GM12892 (cell line): ENCODE data around the gene NUDT19.
"Not testable (repeated sequence)": the region's sequence is repeated elsewhere in the genome, so short reads cannot be mapped to it uniquely, and the experiment has no call there.

Source experiments
- POLR2A ChIP-seq: IDR thresholded peaks from 2 replicates; pipeline ENCODE4 v1.6.1; 2011; ENCODE audit warnings: low read depth, low read length, control low read depth
- POLR2AphosphoS5 ChIP-seq: IDR thresholded peaks from 2 replicates; pipeline ENCODE4 v1.6.1; 2011; ENCODE audit warnings: low read depth, low read length, control low read depth

DNA sequence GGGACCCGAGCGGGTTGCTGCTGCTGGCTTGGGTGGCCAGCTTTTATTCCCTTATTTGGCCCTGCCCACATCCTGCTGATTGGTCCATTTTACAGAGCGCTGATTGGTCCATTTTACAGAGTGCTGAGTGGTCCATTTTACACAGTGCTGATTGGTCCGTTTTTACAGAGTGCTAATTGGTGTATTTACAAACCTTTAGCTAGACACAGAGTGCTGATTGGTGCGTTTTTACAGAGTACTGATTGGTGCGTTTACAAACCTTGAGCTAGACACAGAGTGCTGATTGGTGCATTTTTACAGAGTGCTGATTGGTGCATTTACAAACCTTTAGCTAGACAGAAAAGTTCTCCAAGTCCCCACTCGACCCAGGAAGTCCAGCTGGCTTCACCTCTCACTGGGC is 8.5 kb downstream of the NUDT19 start:
- not testable (repeated sequence) for TF ChIP-seq POLR2A, POLR2AphosphoS5
